ENCODE data around the gene AP3M1.

GRCh38 chr10:74079936-74080590 is 70.6 kb downstream of the AP3M1 start:
- TF ChIP-seq CTCF (IDR thresholded peaks at IDR 0.05; ENCODE audit: low read depth, low read length, poor library complexity, severe bottlenecking) (no peak), EZH2phosphoT487 (IDR thresholded peaks at IDR 0.05; ENCODE audit: borderline replicate concordance, low read length) (no peak)
